Activated naive CD8-positive, alpha-beta T cell treated with anti-CD3 and anti-CD28 coated beads, Interleukin-2, amount 50 U/mL, for 24 hours (primary cell): Measurements from ENCODE around the gene JMJD1C.
"Not testable (repeated sequence)": the region's sequence is repeated elsewhere in the genome, so short reads cannot be mapped to it uniquely, and the experiment has no call there.

Experiments
- ATAC-seq: fragments of 150-1000 bp; cut with Tn5 transposase; one replicate; pipeline ENCODE4 v1.10.0; 2021
- DNase-seq: peaks from one replicate; pipeline ENCODE4 v3.0.0; 2021
- H3K27ac Mint-ChIP-seq: one replicate; pipeline ENCODE4 v1.8.0; 2021; ENCODE audit warnings: mild to moderate bottlenecking, mixed read lengths
- H3K27me3 Mint-ChIP-seq: one replicate; pipeline ENCODE4 v1.8.0; 2021; ENCODE audit warnings: mixed read lengths
- H3K36me3 Mint-ChIP-seq: one replicate; pipeline ENCODE4 v1.8.0; 2021; ENCODE audit warnings: low read depth, mixed read lengths
- H3K4me1 Mint-ChIP-seq: one replicate; pipeline ENCODE4 v1.8.0; 2021; ENCODE audit warnings: mixed read lengths
- H3K4me3 Mint-ChIP-seq: one replicate; pipeline ENCODE4 v1.8.0; 2021; ENCODE audit warnings: mild to moderate bottlenecking, moderate library complexity, mixed read lengths
- H3K9me3 Mint-ChIP-seq: one replicate; pipeline ENCODE4 v1.8.0; 2021; ENCODE audit warnings: mixed read lengths

JMJD1C gene

DNA sequence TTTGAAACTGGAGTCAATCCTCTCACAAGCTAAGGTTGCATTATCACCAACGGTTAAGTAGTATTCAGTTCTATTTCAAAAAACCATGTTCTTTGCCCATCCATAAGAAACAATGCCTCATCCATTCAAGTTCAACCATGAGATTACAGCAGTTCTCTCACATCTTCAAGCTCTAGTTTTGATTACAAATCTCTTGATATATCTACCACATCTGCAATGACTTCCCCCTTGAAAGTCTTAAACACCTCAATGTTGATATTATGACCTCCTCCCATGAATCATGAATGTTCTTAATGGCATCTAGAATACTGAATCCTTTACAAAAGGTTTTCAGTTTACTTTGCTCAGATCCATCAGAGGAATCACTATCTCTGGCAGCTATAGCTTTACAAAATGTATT is 81.8 kb downstream of the JMJD1C start:
- H3K27me3 Mint-ChIP-seq = no peaks in the 10 kb centered on the region
- peaks cover 9% of the 10 kb centered on the region for H3K36me3 Mint-ChIP-seq

DNA sequence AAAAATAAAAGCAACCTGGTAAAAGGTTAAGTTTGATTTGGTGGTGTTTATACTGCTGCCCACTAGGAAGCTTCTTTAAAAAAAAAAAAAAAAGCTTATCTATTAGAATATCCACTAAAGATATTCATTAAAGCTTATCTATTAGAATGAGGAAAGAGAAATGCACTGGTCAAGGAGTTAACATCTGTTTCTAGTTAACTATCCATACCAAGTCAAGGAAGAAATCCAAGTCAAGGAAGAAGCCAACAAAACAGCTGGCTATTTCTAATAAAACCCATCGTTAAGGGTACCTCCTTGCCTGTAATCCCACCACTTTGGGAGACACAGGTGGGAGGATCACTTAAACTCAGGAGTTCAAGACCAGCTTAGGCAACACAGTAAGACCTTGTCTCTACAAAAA is 82.6 kb downstream of the JMJD1C start:
- ATAC-seq (no peak), DNase-seq (no peak)
- Mint-ChIP-seq H3K27ac (no peak overlapping the region), H3K27me3 (no peaks in the 10 kb centered on the region), H3K4me3 (no peak overlapping the region), H3K9me3 (no peaks in the 10 kb centered on the region), H3K4me1 (peaks cover 27% of the 10 kb centered on the region), H3K36me3 (peaks cover 9% of the 10 kb centered on the region)

More for the DNA sequence above, 81.8 kb downstream of the JMJD1C start:
- Mint-ChIP-seq H3K4me1 (peaks cover 35% of the 10 kb centered on the region), H3K9me3 (no peaks in the 10 kb centered on the region), H3K4me3 (no peak overlapping the region), H3K27ac (no peak overlapping the region)
- no peak for DNase-seq
- no peak for ATAC-seq

GRCh38 chr10:63382066-63382465 is 83.7 kb downstream of the JMJD1C start:
- Mint-ChIP-seq H3K27ac (no peak overlapping the region), H3K36me3 (peaks cover 6% of the 10 kb centered on the region), H3K4me3 (no peak overlapping the region), H3K4me1 (peaks cover 18% of the 10 kb centered on the region), H3K9me3 (no peaks in the 10 kb centered on the region), H3K27me3 (no peaks in the 10 kb centered on the region)
- ATAC-seq = no peak
- DNase-seq = no peak

- H3K27ac Mint-ChIP-seq, ATAC-seq, H3K4me3 Mint-ChIP-seq, H3K27me3 Mint-ChIP-seq, H3K9me3 Mint-ChIP-seq, DNase-seq: not testable (repeated sequence)
- Mint-ChIP-seq H3K36me3 (peaks cover 14% of the 10 kb centered on the region), H3K4me1 (peaks cover 12% of the 10 kb centered on the region)
Observed at GRCh38 chr10:63377305-63377661, 88.5 kb downstream of the JMJD1C start.

GRCh38 chr10:63376560-63377304 is 89.0 kb downstream of the JMJD1C start:
- Mint-ChIP-seq H3K9me3 (no peaks in the 10 kb centered on the region), H3K4me1 (peaks cover 12% of the 10 kb centered on the region), H3K27me3 (no peaks in the 10 kb centered on the region), H3K4me3 (no peak overlapping the region), H3K27ac (no peak overlapping the region), H3K36me3 (peaks cover 14% of the 10 kb centered on the region)
- ATAC-seq (no peak), DNase-seq (no peak)

DNA sequence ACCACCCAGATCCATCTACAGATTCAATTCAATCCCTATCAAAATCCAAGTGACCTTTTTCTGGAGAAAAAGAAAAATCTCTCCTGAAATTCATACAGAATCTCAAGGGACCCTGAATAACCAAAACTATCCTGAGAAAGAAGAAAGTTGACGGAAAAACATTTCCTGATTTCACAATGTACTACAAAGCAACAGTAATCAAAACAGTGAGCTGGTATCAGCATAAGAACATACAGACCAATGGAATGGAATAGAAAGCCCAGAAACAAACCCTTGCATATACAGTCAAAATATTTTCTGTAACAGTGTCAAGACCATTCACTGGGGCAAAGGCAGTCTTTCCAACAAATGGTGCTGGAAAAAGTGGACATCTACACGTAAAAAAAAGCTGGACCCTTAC is 89.9 kb downstream of the JMJD1C start:
- Mint-ChIP-seq H3K36me3 (peaks cover 14% of the 10 kb centered on the region), H3K27me3 (no peaks in the 10 kb centered on the region), H3K27ac (no peak overlapping the region), H3K4me1 (peaks cover 12% of the 10 kb centered on the region), H3K4me3 (no peak overlapping the region), H3K9me3 (no peaks in the 10 kb centered on the region)
- no peak for DNase-seq
- ATAC-seq = no peak

- DNase-seq = no peak
- H3K36me3 Mint-ChIP-seq = peaks cover 14% of the 10 kb centered on the region
- no peak overlapping the region for H3K27ac Mint-ChIP-seq
- H3K4me1 Mint-ChIP-seq = peaks cover 12% of the 10 kb centered on the region
- no peak for ATAC-seq
- no peaks in the 10 kb centered on the region for H3K27me3 Mint-ChIP-seq
- H3K9me3 Mint-ChIP-seq = no peaks in the 10 kb centered on the region
- H3K4me3 Mint-ChIP-seq = no peak overlapping the region
Observed at GRCh38 chr10:63375458-63375857, 90.3 kb downstream of the JMJD1C start.

DNA sequence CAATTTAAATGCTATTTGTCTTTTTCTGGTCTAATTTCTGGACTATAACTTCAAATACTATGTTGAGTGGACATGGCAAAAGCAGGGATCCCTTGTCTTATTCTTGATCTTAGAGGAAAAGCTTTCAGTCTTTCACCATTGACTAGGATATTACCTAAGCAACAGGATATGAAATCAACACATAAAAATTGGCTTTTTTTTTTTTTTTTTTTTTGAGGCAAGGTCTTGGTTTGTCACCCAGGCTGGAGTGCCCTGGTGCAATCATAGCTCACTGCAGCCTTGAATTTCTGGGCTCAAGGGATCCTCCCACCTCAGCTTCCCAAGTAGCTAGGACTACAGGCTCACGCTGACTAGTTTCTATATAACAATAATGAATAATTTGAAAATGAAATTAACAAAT is 90.8 kb downstream of the JMJD1C start:
- Mint-ChIP-seq H3K9me3 (no peaks in the 10 kb centered on the region), H3K4me3 (no peak overlapping the region), H3K4me1 (peaks cover 12% of the 10 kb centered on the region), H3K36me3 (peaks cover 10% of the 10 kb centered on the region), H3K27me3 (no peaks in the 10 kb centered on the region), H3K27ac (no peak overlapping the region)
- no peak for ATAC-seq
- DNase-seq = no peak

- Mint-ChIP-seq H3K36me3 (peaks cover 10% of the 10 kb centered on the region), H3K4me1 (peaks cover 14% of the 10 kb centered on the region)
Observed at GRCh38 chr10:63373176-63373575, 92.6 kb downstream of the JMJD1C start.

DNA sequence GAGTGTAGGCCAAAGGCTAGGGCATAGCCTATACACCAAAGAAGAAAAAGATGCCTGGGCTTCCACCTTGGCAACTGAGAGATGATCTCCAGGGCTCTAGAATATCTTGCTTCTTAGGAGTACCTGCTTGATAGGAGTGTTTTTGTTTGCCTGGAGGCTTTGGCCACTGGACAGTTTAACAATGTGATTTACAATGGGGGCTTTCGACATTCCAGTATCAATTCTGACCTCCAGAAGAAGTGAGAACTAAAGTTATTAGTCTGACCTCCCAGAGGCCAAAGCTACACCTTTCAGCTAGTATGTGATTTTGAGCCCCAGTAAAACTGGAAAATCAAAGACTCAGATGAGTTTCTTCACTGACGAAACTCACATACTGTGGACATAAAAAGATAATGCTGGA is 96.1 kb downstream of the JMJD1C start:
- Mint-ChIP-seq H3K27me3 (no peaks in the 10 kb centered on the region), H3K4me3 (no peak overlapping the region), H3K27ac (no peak overlapping the region), H3K36me3 (peaks cover 9% of the 10 kb centered on the region), H3K4me1 (peaks cover 1% of the 10 kb centered on the region), H3K9me3 (no peaks in the 10 kb centered on the region)
- DNase-seq (no peak), ATAC-seq (no peak)

More at GRCh38 chr10:63373176-63373575, 92.6 kb downstream of the JMJD1C start:
- Mint-ChIP-seq H3K9me3 (no peaks in the 10 kb centered on the region), H3K27ac (no peak overlapping the region), H3K4me3 (no peak overlapping the region), H3K27me3 (no peaks in the 10 kb centered on the region)
- ATAC-seq (no peak), DNase-seq (no peak)

DNA sequence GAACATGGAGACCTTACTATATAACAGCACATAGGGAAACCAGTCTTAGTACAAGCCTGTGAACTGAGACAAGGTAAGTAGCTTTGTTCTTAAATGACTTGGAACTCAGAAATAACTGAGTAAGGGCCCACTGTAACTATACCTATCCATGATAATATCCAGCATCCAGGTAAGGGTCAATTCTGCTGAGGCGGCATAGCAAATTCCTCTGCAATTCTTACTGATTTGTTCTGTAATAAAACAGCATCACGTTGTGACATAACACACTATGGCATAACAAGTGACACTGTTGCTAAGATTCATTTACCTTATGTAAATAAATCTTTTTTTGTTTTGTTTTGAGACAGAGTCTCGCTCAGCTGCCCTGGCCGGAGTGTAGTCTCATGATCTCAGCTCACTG is 97.4 kb downstream of the JMJD1C start:
- no peak for ATAC-seq
- DNase-seq = no peak
- no peaks in the 10 kb centered on the region for H3K9me3 Mint-ChIP-seq
- peaks cover 1% of the 10 kb centered on the region for H3K4me1 Mint-ChIP-seq
- H3K4me3 Mint-ChIP-seq = no peak overlapping the region
- H3K27ac Mint-ChIP-seq = no peak overlapping the region
- H3K36me3 Mint-ChIP-seq = peaks cover 8% of the 10 kb centered on the region
- H3K27me3 Mint-ChIP-seq = no peaks in the 10 kb centered on the region

GRCh38 chr10:63366933-63367332 is 98.8 kb downstream of the JMJD1C start:
- DNase-seq (no peak), ATAC-seq (no peak)
- H3K9me3 Mint-ChIP-seq = no peaks in the 10 kb centered on the region
- H3K27ac Mint-ChIP-seq = no peak overlapping the region
- no peaks in the 10 kb centered on the region for H3K27me3 Mint-ChIP-seq
- peaks cover 1% of the 10 kb centered on the region for H3K4me1 Mint-ChIP-seq
- H3K4me3 Mint-ChIP-seq = no peak overlapping the region
- peaks cover 11% of the 10 kb centered on the region for H3K36me3 Mint-ChIP-seq

- Mint-ChIP-seq H3K4me3 (no peak overlapping the region), H3K9me3 (no peaks in the 10 kb centered on the region), H3K36me3 (peaks cover 11% of the 10 kb centered on the region), H3K27me3 (no peaks in the 10 kb centered on the region), H3K27ac (no peak overlapping the region), H3K4me1 (peaks cover 1% of the 10 kb centered on the region)
- ATAC-seq (no peak), DNase-seq (no peak)
Observed at GRCh38 chr10:63365976-63366765, 99.6 kb downstream of the JMJD1C start.

DNA sequence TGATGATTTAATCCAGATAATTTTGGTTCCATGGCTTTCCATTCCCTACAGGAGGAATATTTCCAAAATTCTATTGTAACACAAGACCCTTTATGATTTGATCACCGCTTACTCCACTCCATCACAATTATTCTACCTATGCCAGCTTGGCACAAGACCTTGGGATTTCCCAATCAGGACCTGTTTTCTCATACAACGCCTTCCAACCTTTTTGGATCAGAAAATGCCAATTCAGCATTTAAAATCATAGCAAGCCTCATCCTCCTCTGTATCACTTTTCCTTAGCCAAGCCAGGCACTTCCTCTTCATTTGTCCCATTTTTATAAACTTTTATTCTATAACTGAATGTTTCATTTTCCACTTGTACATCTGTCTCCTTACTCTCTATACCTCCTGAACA is 100.9 kb downstream of the JMJD1C start:
- Mint-ChIP-seq H3K27me3 (no peaks in the 10 kb centered on the region), H3K36me3 (peaks cover 11% of the 10 kb centered on the region), H3K4me3 (no peak overlapping the region), H3K27ac (no peak overlapping the region), H3K9me3 (no peaks in the 10 kb centered on the region), H3K4me1 (peaks cover 1% of the 10 kb centered on the region)
- no peak for ATAC-seq
- DNase-seq = no peak

DNA sequence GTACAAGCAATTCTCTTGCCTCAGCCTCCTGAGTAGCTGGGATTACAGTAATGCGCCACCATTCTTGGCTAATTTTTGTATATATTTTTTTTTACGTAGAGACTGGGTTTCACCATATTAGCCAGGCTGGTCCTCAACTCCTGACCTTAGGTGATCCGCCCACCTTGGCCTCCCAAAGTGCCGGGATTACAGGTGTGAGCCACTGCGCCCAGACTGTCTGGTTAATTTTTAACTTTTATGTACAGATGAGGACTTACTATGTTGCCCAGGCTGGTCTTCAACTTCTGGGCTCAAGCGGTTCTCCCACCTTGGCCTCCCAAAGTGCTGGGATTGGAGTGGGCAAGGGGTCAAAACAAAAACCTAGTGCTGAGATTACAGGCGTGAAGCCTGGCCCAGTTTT is 101.8 kb downstream of the JMJD1C start:
- Mint-ChIP-seq H3K4me1 (peaks cover under 1% of the 10 kb centered on the region), H3K27me3 (no peaks in the 10 kb centered on the region), H3K27ac (no peak overlapping the region), H3K36me3 (peaks cover 11% of the 10 kb centered on the region), H3K4me3 (no peak overlapping the region), H3K9me3 (no peaks in the 10 kb centered on the region)
- ATAC-seq (no peak), DNase-seq (no peak)
